OCI-LY3 (cell line): ENCODE measurements around the gene MEN1.

ENCODE experiments used
- H2AFZ ChIP-seq: fragments of 200-600, 300-600 bp; shearing (Covaris generic); 2 replicates; pipeline ENCODE4 v1.6.0; 2014; ENCODE audit warnings: antibody characterized with exemption, low read depth, low read length
- H3K27ac ChIP-seq: fragments of 200-600, 300-600 bp; sonication (generic); 2 replicates; pipeline ENCODE4 v1.5.1; 2014; ENCODE audit warnings: mild to moderate bottlenecking, low read length, moderate library complexity, mixed read lengths
- H3K27me3 ChIP-seq: fragments of 200-600, 300-600 bp; sonication (generic); 2 replicates; pipeline ENCODE4 v1.6.1; 2014; ENCODE audit warnings: low read depth, low read length, mixed read lengths
- H3K36me3 ChIP-seq: fragments of 200-600, 300-600 bp; sonication (generic); replicated peaks from 2 replicates; pipeline ENCODE3; 2014; ENCODE audit warnings: low read depth, low read length, mixed read lengths
- H3K4me1 ChIP-seq: fragments of 300-600, 200-600 bp; sonication (generic); 2 replicates; pipeline ENCODE4 v1.6.1; 2014; ENCODE audit warnings: low read length, mixed read lengths
- H3K4me2 ChIP-seq: fragments of 200-600, 300-600 bp; sonication (generic); 2 replicates; pipeline ENCODE4 v1.6.1; 2014; ENCODE audit warnings: low read length, mixed read lengths
- H3K4me3 ChIP-seq: fragments of 300-600, 200-600 bp; sonication (generic); 2 replicates; pipeline ENCODE4 v1.5.1; 2014; ENCODE audit warnings: antibody characterized with exemption, mild to moderate bottlenecking, low read length, moderate library complexity
- H3K79me2 ChIP-seq: fragments of 300-600, 200-600 bp; shearing (Covaris generic); 2 replicates; pipeline ENCODE4 v1.6.1; 2014; ENCODE audit warnings: mild to moderate bottlenecking, low read length, mixed read lengths
- H3K9ac ChIP-seq: fragments of 300-600, 200-600 bp; shearing (Covaris generic); 2 replicates; pipeline ENCODE4 v1.6.0; 2014; ENCODE audit warnings: mild to moderate bottlenecking, low read length, moderate library complexity
- H3K9me3 ChIP-seq: fragments of 200-600, 300-600 bp; shearing (Covaris generic); 2 replicates; pipeline ENCODE4 v1.6.1; 2014; ENCODE audit warnings: low read length, mixed read lengths; ENCODE audit not compliant: insufficient read depth
- H4K20me1 ChIP-seq: fragments of 200-600, 300-600 bp; sonication (generic); 2 replicates; pipeline ENCODE4 v1.6.1; 2016; ENCODE audit warnings: low read length, mixed read lengths; ENCODE audit not compliant: insufficient read depth
- EZH2phosphoT487 ChIP-seq: fragments of 200-600 bp; shearing (Covaris generic); IDR thresholded peaks from 2 replicates; pipeline ENCODE4 v1.6.1; 2018; ENCODE audit warnings: antibody characterized with exemption, mixed run types, low read depth
- TF ChIP-seq, protein P1 (sequence below): fragments of 200-600, 300-600 bp; sonication (generic); IDR thresholded peaks from 2 replicates; pipeline ENCODE4 v1.5.1; 2014; ENCODE audit warnings: antibody characterized with exemption, low read length, low read depth

Gene MEN1

DNA sequence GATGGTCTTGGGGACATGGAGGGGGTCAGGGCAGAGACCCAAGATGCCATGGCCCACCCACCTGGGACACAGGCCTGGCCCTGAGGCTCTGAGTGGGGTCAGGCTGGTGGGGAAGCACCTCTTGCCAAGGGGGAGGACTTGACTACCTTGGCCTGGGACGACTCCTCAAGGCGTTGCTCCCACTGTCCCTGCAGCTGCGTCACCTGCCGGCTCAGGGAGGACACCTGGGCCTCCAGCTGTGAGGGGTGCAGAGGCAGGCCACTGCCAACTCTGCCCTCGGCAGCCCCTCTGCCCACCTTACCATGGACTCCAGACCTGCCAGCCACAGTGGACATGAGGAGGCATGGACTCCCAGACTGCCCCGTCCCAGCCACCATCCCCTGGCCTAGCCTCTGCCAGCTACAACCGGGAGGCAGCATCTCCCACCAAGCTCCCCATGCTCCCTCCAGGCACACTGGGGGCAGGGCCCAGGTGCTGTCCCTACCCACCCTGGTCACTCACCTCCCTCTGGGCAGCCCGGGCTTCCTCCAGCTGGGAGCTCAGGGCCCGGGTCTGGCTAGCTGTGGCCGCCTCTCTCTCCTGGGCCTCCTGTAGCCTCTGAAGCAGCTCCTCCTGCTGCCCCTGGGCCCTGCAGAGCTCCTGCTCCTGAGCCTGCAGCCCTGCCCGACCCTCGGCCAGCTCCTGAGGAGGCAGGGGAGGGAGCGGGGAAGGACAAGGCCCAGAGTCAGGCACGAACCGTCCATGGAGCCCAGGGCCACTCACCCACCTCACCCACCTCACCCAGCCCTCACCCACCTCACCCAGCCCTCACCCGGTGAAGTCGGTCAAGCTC lies 25.5 kb upstream of the MEN1 start:
- Histone ChIP-seq H3K4me2 (no peak overlapping the region), H3K27me3 (no peaks in the 10 kb centered on the region), H3K9ac (no peak overlapping the region), H4K20me1 (no peaks in the 10 kb centered on the region), H2AFZ (no peak overlapping the region), H3K36me3 (no peaks in the 10 kb centered on the region), H3K4me1 (no peaks in the 10 kb centered on the region), H3K4me3 (no peak overlapping the region), H3K9me3 (no peaks in the 10 kb centered on the region), H3K27ac (no peak overlapping the region), H3K79me2 (no peaks in the 10 kb centered on the region)
- no peak for TF ChIP-seq EZH2phosphoT487
- TF ChIP-seq, protein P1, sequence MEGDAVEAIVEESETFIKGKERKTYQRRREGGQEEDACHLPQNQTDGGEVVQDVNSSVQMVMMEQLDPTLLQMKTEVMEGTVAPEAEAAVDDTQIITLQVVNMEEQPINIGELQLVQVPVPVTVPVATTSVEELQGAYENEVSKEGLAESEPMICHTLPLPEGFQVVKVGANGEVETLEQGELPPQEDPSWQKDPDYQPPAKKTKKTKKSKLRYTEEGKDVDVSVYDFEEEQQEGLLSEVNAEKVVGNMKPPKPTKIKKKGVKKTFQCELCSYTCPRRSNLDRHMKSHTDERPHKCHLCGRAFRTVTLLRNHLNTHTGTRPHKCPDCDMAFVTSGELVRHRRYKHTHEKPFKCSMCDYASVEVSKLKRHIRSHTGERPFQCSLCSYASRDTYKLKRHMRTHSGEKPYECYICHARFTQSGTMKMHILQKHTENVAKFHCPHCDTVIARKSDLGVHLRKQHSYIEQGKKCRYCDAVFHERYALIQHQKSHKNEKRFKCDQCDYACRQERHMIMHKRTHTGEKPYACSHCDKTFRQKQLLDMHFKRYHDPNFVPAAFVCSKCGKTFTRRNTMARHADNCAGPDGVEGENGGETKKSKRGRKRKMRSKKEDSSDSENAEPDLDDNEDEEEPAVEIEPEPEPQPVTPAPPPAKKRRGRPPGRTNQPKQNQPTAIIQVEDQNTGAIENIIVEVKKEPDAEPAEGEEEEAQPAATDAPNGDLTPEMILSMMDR, result no peak

DNA sequence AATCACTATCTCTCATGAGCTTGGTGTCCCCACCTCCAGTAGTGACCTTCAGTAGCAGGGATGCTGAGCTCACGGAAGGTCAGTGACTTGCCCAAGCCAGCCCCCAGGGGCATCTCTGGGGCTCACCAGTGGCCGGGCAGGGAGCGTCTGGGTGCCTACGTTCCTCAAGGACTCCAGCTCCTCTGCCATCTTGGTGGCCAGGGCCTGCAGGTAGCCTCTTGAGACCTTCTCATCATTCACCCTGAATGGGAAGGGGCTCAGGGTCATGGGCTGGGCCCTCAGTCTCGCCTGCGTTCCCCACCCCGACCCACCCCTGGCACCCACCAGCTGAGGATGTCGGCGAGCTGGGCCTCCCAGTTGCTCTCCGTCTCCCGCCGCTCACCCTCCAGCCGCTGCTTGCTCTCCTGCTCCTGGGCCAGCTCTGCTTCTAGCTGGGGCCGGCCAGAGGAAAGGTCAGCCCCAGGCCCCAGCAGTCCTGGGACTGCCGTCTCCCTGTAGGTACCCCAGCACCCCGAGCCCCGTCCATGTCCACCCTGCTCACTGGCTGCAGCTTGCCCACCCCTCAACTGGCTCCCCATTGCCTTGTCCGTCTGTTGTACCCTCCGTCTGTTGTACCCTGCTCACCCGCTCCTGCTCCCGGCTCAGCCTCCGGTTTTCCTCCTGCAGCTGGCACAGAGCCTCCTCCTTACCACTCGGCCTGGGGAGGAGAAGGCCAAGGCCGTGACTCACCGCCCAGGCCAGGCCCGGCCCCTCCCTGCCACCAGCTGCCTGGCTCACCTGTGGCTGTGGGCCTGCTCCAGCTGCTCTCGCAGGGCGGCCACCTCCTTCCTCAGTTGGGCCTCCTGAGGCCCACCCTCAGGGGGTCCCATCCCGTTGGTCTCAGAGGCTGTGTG lies 24.6 kb upstream of the MEN1 start:
- H2AFZ ChIP-seq, result no peak overlapping the region
- no peaks in the 10 kb centered on the region for H3K79me2 ChIP-seq
- H3K4me1 ChIP-seq, result no peaks in the 10 kb centered on the region
- no peak overlapping the region for H3K4me3 ChIP-seq
- no peak overlapping the region for H3K9ac ChIP-seq
- H3K27me3 ChIP-seq, result no peaks in the 10 kb centered on the region
- no peak for TF ChIP-seq EZH2phosphoT487
- TF ChIP-seq, protein P1, result no peak
- H4K20me1 ChIP-seq, result no peaks in the 10 kb centered on the region
- no peaks in the 10 kb centered on the region for H3K9me3 ChIP-seq
- no peak overlapping the region for H3K27ac ChIP-seq
- no peaks in the 10 kb centered on the region for H3K36me3 ChIP-seq
- H3K4me2 ChIP-seq, result no peak overlapping the region

DNA sequence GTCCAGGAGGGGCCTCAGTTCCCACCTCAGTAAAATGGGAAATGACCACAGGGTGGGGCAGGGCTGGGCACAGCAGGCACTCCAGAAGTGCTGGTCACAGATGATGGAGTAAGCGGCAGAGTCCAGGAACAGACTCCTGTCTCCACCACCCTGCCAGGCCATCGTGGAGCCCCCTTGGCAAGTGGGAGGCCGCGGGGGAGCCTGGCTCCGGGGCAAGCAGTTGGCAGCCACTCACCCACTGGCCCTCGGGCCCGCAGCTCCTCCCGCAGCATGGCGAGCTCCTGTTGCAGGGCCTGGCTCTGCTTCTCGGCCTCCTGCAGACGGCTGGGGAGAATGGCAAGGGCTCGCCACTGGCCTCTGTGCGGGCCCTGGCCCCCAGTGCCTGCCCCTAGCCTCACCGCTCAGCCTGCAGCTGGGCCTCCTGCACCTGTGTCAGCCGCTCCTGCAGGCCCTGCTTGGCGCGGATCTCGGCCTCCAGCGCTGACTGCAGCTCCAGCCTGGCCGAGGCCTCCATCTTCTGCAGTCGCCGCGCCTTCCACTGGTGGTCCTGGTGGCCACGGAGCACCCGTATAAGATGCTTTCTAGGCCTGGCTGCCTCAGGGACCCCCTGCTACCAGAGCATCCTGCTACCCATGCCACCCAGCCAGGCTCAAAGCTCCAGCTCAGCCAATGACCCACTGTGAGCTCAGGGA lies 23.8 kb upstream of the MEN1 start:
- H3K4me1 ChIP-seq, result no peaks in the 10 kb centered on the region

More for the DNA sequence above, 23.8 kb upstream of the MEN1 start:
- Histone ChIP-seq H3K9ac (no peak overlapping the region), H3K4me3 (no peak overlapping the region), H3K79me2 (no peaks in the 10 kb centered on the region), H3K4me2 (no peak overlapping the region), H3K36me3 (no peaks in the 10 kb centered on the region), H3K9me3 (no peaks in the 10 kb centered on the region), H2AFZ (no peak overlapping the region), H3K27ac (no peak overlapping the region), H3K27me3 (no peaks in the 10 kb centered on the region), H4K20me1 (no peaks in the 10 kb centered on the region)
- TF ChIP-seq, protein P1, result no peak
- TF ChIP-seq EZH2phosphoT487, result no peak
